ENCODE data around the gene ELANE. TPM values are rescaled to one million over a fixed set of nuclear protein-coding genes. Genes with fewer than 3 reads are reported as not detected.
"Not testable (repeated sequence)": the region's sequence is repeated elsewhere in the genome, so short reads cannot be mapped to it uniquely, and the experiment has no call there.

The ELANE gene
- polyA plus RNA-seq, 4 donors: 0.34 to 0.87 (median 0.40) TPM

- DNase-seq (ENCODE audit: low read depth in 4 of 4, low spot score in 2 of 4): no peak
Observed at GRCh38 chr19:875265-875879, 23.3 kb downstream of the ELANE start.

DNA sequence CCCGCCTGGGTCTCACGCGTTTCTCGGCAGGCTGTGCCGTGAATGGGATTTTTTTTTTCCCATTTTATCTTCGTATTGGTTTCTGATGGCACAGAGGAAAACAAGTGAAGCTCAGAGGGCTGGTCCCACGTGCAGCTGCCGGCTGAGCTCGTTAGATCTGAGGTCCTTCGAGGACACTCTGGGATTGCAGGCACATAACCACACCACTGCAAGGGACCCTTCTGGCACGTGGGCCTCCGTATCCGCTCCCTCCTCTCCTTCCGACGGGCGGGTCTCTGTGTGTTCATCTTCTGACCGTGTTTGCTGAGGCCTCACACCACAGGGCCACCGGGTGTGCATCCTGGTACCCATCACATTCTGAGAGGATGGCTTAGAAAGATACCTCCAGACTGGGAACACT is 24.0 kb downstream of the ELANE start:
- no peak for DNase-seq (ENCODE audit: low read depth in 4 of 4, low spot score in 2 of 4)

GRCh38 chr19:876780-877314 is 24.7 kb downstream of the ELANE start:
- DNase-seq (ENCODE audit: low read depth in 4 of 4, low spot score in 2 of 4): no peak

GRCh38 chr19:877992-878660 is 26.0 kb downstream of the ELANE start:
- not testable (repeated sequence) for DNase-seq (ENCODE audit: low read depth in 4 of 4, low spot score in 2 of 4)

DNA sequence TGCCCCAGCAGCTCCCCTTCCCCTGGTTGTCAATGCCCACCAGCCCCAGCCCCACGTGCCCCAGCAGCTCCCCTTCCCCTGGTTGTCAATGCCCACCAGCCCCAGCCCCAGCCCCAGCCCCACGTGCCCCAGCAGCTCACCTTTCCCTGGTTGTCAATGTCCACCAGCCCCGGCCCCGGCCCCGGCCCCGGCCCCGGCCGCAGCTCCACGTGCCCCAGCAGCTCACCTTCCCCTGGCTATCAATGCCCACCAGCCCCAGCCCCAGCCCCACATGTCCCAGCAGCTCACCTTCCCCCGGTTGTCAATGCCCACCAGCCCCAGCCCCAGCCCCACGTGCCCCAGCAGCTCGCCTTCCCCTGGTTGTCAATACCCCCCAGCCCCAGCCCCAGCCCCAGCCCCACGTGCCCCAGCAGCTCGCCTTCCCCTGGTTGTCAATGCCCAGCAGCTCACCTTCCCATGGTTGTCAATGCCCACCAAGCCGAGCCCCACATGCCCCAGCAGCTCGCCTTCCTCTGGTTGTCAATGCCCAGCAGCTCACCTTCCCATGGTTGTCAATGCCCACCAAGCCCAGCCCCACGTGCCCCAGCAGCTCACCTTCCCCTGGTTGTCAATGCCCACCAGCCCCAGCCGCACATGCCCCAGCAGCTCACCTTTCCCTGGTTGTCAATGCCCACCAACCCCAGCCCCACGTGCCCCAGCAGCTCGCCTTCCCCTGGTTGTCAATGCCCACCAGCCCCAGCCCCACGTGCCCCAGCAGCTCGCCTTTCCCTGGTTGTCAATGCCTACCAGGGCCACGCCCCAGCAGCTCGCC is 26.9 kb downstream of the ELANE start:
- DNase-seq (ENCODE audit: low read depth in 4 of 4, low spot score in 2 of 4): not testable (repeated sequence)

DNA sequence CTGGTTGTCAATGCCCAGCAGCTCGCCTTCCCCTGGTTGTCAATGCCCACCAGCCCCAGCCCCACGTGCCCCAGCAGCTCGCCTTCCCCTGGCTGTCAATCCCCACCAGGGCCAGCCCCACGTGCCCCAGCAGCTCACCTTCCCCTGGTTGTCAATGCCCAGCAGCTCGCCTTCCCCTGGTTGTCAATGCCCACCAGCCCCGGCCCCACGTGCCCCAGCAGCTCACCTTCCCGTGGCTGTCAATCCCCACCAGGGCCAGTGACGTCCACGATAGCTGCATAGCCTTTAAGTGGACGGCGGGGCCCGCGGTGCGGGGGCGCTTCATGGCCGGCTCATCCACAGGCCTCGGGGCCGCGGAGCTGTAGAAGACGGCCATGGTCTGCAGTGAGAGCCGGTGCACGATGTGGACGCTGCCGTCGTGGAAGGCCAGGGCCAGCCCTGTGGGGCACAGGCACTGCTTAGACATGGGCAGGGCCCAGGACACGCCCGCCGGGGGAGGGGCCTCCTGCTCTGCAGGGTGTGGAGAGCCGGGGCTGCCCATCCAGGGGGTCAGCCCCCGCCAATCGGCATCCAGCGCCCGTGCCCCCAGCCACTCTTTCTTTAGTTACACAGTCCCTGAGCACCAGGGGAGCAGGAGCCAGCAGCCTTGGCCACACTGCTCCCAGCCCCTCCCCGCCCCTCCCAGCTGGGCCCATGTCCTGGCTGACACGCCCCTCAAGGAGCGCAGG is 27.8 kb downstream of the ELANE start:
- DNase-seq (ENCODE audit: low read depth in 4 of 4, low spot score in 2 of 4): no peak

DNA sequence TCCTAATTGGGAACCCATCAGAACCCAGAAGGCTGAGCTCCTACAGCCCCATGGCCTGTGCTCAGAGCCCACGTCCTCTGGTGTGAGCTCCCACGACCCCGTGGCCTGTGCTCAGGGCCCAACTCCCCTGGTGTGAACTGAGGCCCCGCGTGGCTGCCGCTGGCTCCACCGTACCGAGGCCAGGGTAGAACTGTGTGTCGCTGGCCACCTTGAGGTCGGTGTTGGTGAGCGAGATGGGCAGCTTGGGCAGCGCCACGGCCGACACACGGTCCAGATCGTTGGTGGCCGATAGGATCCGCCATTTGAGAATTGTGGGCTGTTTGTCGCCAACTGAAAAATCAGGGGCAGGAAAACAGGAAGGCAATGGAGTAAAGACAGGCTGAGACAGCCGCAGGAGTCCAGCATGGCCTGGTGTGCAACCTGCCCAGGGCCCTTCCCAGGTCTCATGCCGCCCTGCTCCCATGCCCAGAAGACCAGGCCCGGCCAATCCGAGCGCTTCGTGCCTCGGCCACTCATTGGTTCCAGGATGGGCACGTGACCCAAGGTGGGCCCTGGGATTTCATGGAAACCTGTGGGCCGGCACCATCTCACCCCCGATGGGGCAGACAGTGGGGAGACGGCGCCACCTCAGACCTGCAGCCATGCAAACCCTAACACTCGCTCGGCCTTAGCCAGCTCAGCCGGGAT is 29.4 kb downstream of the ELANE start:
- DNase-seq (ENCODE audit: low read depth in 4 of 4, low spot score in 2 of 4): no peak

DNA sequence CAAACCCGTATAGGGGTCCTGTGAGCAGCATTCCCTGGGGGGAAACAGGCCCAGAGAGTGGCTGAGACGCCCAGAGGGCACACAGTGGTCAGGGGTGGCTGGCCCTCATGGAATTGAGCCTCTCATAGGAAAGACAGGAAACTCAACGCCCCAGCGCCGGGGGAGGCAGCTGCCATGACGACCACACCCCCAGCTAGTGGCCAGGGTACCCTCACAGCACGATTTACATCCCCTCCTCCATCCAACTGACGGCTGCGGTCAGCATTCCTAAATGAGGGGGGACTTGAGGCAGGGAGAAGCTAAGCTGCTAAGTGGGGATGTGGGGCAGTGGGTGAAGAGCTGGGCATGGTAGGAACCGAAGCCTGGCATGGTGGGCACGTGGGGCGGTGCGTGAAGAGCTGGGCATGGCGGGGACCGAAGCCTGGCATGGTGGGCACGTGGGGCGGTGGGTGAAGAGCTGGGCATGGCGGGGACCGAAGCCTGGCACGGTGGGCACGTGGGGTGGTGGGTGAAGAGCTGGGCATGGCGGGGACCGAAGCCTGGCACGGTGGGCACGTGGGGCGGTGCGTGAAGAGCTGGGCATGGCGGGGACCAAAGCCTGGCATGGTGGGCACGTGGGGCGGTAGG is 30.9 kb downstream of the ELANE start:
- no peak for DNase-seq (ENCODE audit: low read depth in 4 of 4, low spot score in 2 of 4)

GRCh38 chr19:883661-884211 is 31.6 kb downstream of the ELANE start:
- no peak for DNase-seq (ENCODE audit: low read depth in 4 of 4, low spot score in 2 of 4)

- DNase-seq (ENCODE audit: low read depth in 4 of 4, low spot score in 2 of 4): no peak
Observed at GRCh38 chr19:884420-885211, 32.5 kb downstream of the ELANE start.

DNA sequence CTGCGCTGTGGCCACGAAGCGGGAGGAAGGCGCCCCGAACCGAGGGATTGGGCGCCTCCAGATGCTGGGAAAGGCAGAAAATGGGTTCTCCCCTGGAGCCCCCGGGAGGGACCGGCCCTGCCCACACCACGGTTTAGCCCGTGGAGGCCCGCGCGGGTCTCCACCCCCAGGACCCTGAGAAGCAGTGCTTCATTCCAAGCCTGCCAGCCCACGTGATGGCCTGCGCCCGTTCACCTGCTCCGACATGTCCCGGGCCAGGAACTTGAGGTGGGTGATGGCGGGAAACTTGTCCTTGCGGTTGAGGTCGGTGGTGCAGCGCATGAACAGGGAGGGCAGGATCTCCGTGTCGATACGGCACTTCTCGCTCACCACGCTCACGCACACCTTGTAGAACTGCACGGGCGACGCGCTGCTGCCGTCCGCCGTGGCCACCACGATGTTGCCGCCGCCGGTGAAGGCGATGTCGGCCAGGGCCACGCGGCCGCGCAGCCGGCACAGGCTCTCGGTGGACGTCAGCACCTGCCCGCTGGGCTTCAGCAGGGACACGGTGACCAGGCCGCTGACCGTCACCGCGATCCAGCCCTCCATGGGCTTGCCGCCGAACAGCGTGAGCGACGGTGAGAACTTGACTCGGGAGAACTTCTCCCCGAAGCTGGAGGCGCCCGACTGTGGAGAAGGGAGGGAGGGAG is 33.6 kb downstream of the ELANE start:
- DNase-seq (ENCODE audit: low read depth in 4 of 4, low spot score in 2 of 4): no peak

DNA sequence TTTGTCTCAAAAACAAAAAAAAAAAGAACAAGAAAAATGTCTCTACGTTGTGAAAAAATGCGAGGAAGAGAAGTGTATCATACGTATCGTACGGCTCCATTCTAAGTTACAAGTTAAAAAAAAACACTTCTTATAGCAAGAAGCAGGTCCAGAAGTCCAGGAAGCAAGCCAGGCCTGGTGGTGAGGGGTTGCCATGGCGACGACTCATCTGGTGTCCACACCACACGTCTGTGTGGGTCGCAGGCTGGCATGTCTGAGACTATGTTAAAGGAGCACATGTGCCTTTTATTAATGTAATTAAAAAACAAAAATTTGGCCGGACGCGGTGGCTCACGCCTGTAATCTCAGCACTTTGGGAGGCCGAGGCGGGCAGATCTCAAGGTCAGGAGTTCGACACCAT is 35.0 kb downstream of the ELANE start:
- DNase-seq (ENCODE audit: low read depth in 4 of 4, low spot score in 2 of 4): no peak

DNA sequence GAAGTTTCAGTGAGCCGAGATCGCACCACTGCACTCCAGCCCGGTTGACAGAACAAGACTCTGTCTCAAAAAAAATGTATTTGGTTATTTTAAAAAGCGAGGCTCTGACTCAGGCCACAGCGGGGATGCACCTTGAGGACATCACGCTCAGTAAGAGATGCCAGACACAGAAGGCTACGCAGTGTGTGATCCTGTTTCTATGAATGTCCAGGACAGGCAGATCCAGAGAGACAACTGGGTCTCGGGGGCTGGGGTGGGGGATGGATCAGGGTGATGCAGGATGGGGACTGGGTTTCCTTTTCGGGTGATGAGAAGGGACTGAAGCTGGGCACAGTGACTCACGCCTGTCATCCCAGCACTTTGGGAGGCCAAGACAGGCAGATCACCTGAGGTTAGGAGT is 35.5 kb downstream of the ELANE start:
- no peak for DNase-seq (ENCODE audit: low read depth in 4 of 4, low spot score in 2 of 4)

DNA sequence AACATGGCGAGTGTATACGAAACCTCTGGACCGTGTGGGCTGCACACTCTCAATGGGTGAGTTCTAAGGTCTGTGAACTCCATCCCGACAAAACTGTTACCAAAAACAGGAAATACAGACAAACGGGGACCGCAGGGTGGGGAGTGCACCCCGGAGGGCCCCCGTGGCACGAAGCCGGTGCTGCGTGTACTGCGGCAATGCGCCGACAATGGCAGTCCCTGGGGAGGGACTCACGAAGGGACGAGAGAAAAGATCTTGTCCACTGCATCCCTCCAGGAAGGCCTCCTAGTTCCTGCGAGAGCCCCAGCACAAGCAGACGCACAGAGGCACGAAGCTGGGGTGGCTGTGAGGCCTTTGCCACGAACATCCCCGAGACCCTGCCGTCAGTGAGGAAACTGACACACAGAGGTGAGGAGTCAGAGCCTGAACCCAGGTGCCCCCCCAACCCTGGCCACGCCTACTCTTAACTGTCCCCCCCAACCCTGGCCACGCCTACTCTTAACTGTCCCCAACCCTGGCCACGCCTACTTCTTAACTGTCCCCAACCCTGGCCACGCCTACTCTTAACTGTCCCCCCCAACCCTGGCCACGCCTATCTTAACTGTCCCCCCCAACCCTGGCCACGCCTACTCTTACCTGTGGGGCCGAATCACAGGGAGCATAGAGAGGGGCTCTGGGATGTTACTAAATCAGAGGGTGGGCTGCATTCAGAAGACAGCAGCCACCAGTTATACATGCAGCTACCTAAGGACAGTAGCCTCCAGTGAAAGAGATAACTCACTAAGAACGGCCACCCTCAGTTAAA is 36.7 kb downstream of the ELANE start:
- DNase-seq (ENCODE audit: low read depth in 4 of 4, low spot score in 2 of 4): no peak

GRCh38 chr19:889662-890295 is 37.7 kb downstream of the ELANE start:
- DNase-seq (ENCODE audit: low read depth in 4 of 4, low spot score in 2 of 4): no peak

- no peak for DNase-seq (ENCODE audit: low read depth in 4 of 4, low spot score in 2 of 4)
Observed at GRCh38 chr19:890831-891230, 38.7 kb downstream of the ELANE start.
